K562 (cell line): ENCODE data around the gene MDK. TPM values are rescaled to one million over a fixed set of nuclear protein-coding genes. Genes with fewer than 3 reads are reported as not detected.
A peak's percentile ranks its signal among the peaks of the same experiment; 100 is the strongest.

Source experiments
- ATAC-seq: fragments of 200-7000 bp; cut with Tn5 transposase; 3 replicates; pipeline ENCODE4 v1.9.1; 2020; ENCODE audit warnings: moderate library complexity
- BruUV-seq: library from RNA; stranded (reverse); fragments of 400-500 nt; replicated peaks from 2 replicates; lab custom pipeline; 2021; lab: Mats Ljungman, UMichigan
- CTCF ChIA-PET: fragments of 300-600 bp; formaldehyde crosslinking; extraction: SDS; loops from one replicate; lab custom pipeline; 2021; ENCODE audit warnings: low intra/inter-chr PET ratio; lab: Yijun Ruan, JAX
- POLR2A ChIA-PET: fragments of 300-600, 350-650 bp; sonication (Branson Sonifier 250); formaldehyde crosslinking; extraction: SDS; loops from one replicate; lab custom pipeline; 2021; ENCODE audit warnings: antibody characterized with exemption, inconsistent platforms; lab: Yijun Ruan, JAX
- DNase-seq, 4 experiments: peaks; one replicate each; pipeline versions ENCODE4 v3.0.0 to v3.0.0-alpha.2; 2011 to 2018; ENCODE audit warnings: low spot score in 3 of 4, mixed read lengths in 3 of 4; ENCODE audit errors: extremely low read depth in 1 of 4
- FAIRE-seq: peaks from 2 replicates; lab custom pipeline; 2011; peaks lifted over from hg19 to GRCh38; lab: Jason Lieb, UNC
- H2AFZ ChIP-seq: 2 replicates; pipeline ENCODE4 v1.6.0; 2011; ENCODE audit warnings: low read depth, low read length, control low read depth, inconsistent platforms
- H3K27ac ChIP-seq: fragments of 200-600 bp; 3 replicates; pipeline ENCODE4 v1.8.0; 2011; ENCODE audit warnings: low read depth, mild to moderate bottlenecking, control low read depth, inconsistent platforms, low read length, moderate library complexity, mixed read lengths; ENCODE audit errors: extremely low read depth
- H3K27me3 ChIP-seq, 2 experiments: fragments of 300-600 bp in 1 of 2; 2 replicates in 1 of 2; 3 replicates in 1 of 2; pipeline versions ENCODE4 v1.6.0 to v1.8.0; 2011; ENCODE audit warnings: inconsistent platforms in 2 of 2, low read length in 2 of 2, mild to moderate bottlenecking in 1 of 2, mixed read lengths in 1 of 2, moderate library complexity in 1 of 2; ENCODE audit not compliant: control insufficient read depth in 2 of 2, insufficient read depth in 2 of 2
- H3K36me3 ChIP-seq: fragments of 300-600 bp; 3 replicates; pipeline ENCODE4 v1.8.0; 2011; ENCODE audit warnings: mild to moderate bottlenecking, low read length, inconsistent platforms; ENCODE audit not compliant: control insufficient read depth, insufficient read depth
- H3K4me1 ChIP-seq, 2 experiments: fragments of 200-600 bp in 1 of 2; replicated peaks in 1 of 2; 2 replicates in 1 of 2; 3 replicates in 1 of 2; pipeline versions ENCODE4 v1.5.1 to v1.8.0; 2011; ENCODE audit warnings: inconsistent platforms in 2 of 2, low read length in 2 of 2, mild to moderate bottlenecking in 1 of 2, mixed read lengths in 1 of 2, moderate library complexity in 1 of 2; ENCODE audit not compliant: control insufficient read depth in 2 of 2, insufficient read depth in 2 of 2
- H3K4me2 ChIP-seq: 2 replicates; pipeline ENCODE4 v1.6.1; 2011; ENCODE audit warnings: low read length, control low read depth, inconsistent platforms, mixed read lengths; ENCODE audit not compliant: insufficient read depth
- H3K4me3 ChIP-seq: fragments of 200-600 bp; sonication (generic), shearing (Covaris generic); 2 replicates; pipeline ENCODE4 v1.5.1; 2016; ENCODE audit warnings: control low read depth, inconsistent platforms
- H3K79me2 ChIP-seq: fragments of 200-600 bp; 3 replicates; pipeline ENCODE4 v1.8.0; 2011; ENCODE audit warnings: low read length, inconsistent platforms; ENCODE audit not compliant: control insufficient read depth, insufficient read depth
- H3K9ac ChIP-seq, 2 experiments: 2 replicates each; pipeline versions ENCODE4 v1.6.0 to v1.6.1; 2011; ENCODE audit warnings: low read depth in 2 of 2, low read length in 2 of 2, control low read depth in 1 of 2, inconsistent platforms in 1 of 2, mild to moderate bottlenecking in 1 of 2, mixed read lengths in 1 of 2; ENCODE audit not compliant: insufficient read depth in 1 of 2
- H3K9me1 ChIP-seq: one replicate; pipeline ENCODE4 v1.6.0; 2011; ENCODE audit warnings: inconsistent platforms, mild to moderate bottlenecking, low read length, moderate library complexity; ENCODE audit not compliant: control insufficient read depth, insufficient read depth
- H3K9me3 ChIP-seq: replicated peaks from 2 replicates; pipeline ENCODE4 v1.5.1; 2011; ENCODE audit warnings: low read depth, low read length, inconsistent platforms; ENCODE audit not compliant: control insufficient read depth, insufficient read depth
- H4K20me1 ChIP-seq: replicated peaks from 2 replicates; pipeline ENCODE4 v1.6.1; 2011; ENCODE audit warnings: low read length, inconsistent platforms, mixed read lengths; ENCODE audit not compliant: control insufficient read depth, insufficient read depth
- BACH1 ChIP-seq: fragments of 200-800 bp; sonication (Bioruptor generic); IDR thresholded peaks from 2 replicates; pipeline ENCODE4 v1.6.1; 2016; ENCODE audit warnings: missing genetic modification characterization, missing compliant biosample characterization
- GTF2A2 ChIP-seq: IDR thresholded peaks from 2 replicates; pipeline ENCODE4 v1.6.1; 2016; ENCODE audit warnings: mild to moderate bottlenecking, missing genetic modification characterization, missing compliant biosample characterization
- PHB ChIP-seq: fragments of 250-450 bp; sonication (Bioruptor Pico); IDR thresholded peaks from 2 replicates; pipeline ENCODE4 v1.5.0; 2021
- SRSF9 ChIP-seq: fragments of 200-400 bp; formaldehyde crosslinking; IDR thresholded peaks from 2 replicates; pipeline ENCODE4 v1.6.1; 2017; ENCODE audit warnings: low read depth, low read length, borderline replicate concordance
- STAT5A ChIP-seq: IDR thresholded peaks from 2 replicates; pipeline ENCODE4 v1.6.1; 2012; ENCODE audit warnings: low read length, inconsistent platforms, borderline replicate concordance
- WGBS: fragments of 100-300 bp; shearing (Covaris generic); methylation state at CpG from one replicate; pipeline ENCODE4 v1.1.6; 2016; ENCODE audit warnings: low coverage, mixed read lengths; ENCODE audit not compliant: insufficient coverage; ENCODE audit errors: missing lambda C conversion rate; 5-methylcytosine and 5-hydroxymethylcytosine counted together
- in situ Hi-C: fragments of 300-500 bp; cut with MboI; formaldehyde crosslinking; loops from 4 replicates; pipeline ENCODE4 v1.15.0; 2018; ENCODE audit warnings: inconsistent platforms, mixed read lengths
- intact Hi-C: fragments of 100-400 bp; cut with micrococcal nuclease; formaldehyde crosslinking; loops from 2 replicates; pipeline ENCODE4 v1.14.2; 2022
- polyA plus RNA-seq, 8 experiments: library from polyadenylated mRNA; depleted of rRNA in 4 of 8; stranded (reverse) in 5 of 8; unstranded in 3 of 8; fragments of >200 nt; fragmentation: Nextera tagmentation in 2 of 8; fragmentation: Illumina TruSeq in 1 of 8; extraction: Ambion mirVana in 2 of 8; extraction: Trizol in 1 of 8; gene quantifications; 2 replicates each; pipeline versions ENCODE4 v1.2.1 to v1.2.3, GENCODE V29; 2011 to 2014; ENCODE audit warnings: inconsistent platforms in 1 of 8, missing spikeins in 1 of 8
- total RNA-seq, 7 experiments: library from RNA; depleted of rRNA in 6 of 7; stranded (reverse); fragments of >200 nt in 6 of 7; fragmentation: Illumina TruSeq in 2 of 7; extraction: Trizol in 2 of 7; gene quantifications; 2 replicates each; pipeline versions ENCODE4 v1.2.1 to v1.2.3, GENCODE V29; 2011 to 2021; ENCODE audit warnings: low replicate concordance in 1 of 7
- TF ChIP-seq, protein P1 (sequence below), 2 experiments: fragments of 450-650 bp in 1 of 2; sonication (generic) in 1 of 2; formaldehyde crosslinking in 1 of 2; IDR thresholded peaks; 2 replicates each; pipeline versions ENCODE4 v1.7.1 to v1.9.0; 2016 to 2022; ENCODE audit warnings: inconsistent platforms in 1 of 2, mild to moderate bottlenecking in 1 of 2, missing genetic modification reagents in 1 of 2
- TF ChIP-seq, protein P2 (sequence below), 2 experiments: fragments of 450-650 bp in 1 of 2; sonication (generic) in 1 of 2; formaldehyde crosslinking in 1 of 2; IDR thresholded peaks in 1 of 2; conservative IDR thresholded peaks in 1 of 2; 2 replicates each; pipeline versions ENCODE4 v1.6.1 to v1.8.1; 2016 to 2023; ENCODE audit warnings: mild to moderate bottlenecking in 2 of 2, moderate library complexity in 2 of 2, inconsistent platforms in 1 of 2, missing genetic modification reagents in 1 of 2
- TF ChIP-seq, protein P3 (sequence below): sonication (generic); formaldehyde crosslinking; IDR thresholded peaks from 2 replicates; pipeline ENCODE4 v1.8.1; 2023; ENCODE audit warnings: mild to moderate bottlenecking, missing genetic modification reagents

Gene MDK
- total and polyA plus RNA-seq, 9 of the 15 experiments (the other 6 are each of a cell fraction or from before 2014, with no cell fraction given) = 20.7 to 700 (median 350) TPM

DNA sequence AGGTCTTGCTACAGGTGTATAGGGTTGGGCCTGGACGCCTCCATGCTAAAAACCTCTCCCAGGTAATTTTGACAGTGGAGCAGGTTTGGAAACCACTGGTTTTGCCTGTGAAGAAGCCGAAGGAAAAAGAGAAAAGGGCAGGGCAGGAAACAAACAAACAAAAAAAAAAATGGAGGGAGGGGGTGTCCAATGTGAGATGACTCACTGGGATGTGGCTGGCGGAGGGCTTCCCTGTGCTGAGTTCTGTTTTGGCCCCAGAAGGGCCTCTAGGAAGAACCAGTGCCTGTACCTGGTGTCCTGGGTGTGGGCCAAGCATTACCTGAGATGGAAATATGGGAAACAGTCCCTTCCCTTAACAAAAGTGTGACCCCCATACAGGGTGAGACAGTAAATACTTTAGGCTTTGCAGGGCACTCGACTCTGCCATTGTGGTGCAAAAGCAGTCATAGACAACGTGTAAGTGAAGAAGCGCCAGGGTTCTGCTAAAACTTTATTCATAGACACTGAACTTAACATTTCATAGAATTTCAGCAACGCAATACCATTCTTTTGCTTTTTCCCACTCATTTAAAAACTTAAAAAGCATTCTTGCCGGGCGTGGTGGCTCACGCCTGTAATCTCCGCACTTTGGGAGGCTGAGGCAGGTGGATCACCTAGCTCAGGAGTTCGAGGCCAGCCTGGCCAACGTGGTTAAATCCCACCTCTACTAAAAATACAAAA, 43.7 kb upstream of the MDK start:
- Histone ChIP-seq H3K4me1 (peaks cover 16 to 33% of the 10 kb centered on the region in 2 experiments), H3K9me3 (no peaks in the 10 kb centered on the region), H3K4me3 (no peak overlapping the region), H2AFZ (no peak overlapping the region), H3K79me2 (no peaks in the 10 kb centered on the region), H3K27ac (no peak overlapping the region), H3K4me2 (no peak overlapping the region), H4K20me1 (no peaks in the 10 kb centered on the region), H3K36me3 (no peaks in the 10 kb centered on the region), H3K9ac (no peak overlapping the region), H3K9me1 (no peaks in the 10 kb centered on the region), H3K27me3 (peaks cover 11 to 43% of the 10 kb centered on the region in 2 experiments; a peak in 4 of 5 replicates)
- in situ Hi-C loops = no loop called here
- ChIA-PET CTCF (no interaction called here), POLR2A (interaction anchor here (1.1 kb wide), 1 partner anchor 89 kb away, joined by 3 read pairs; no protein-coding TSS in a partner anchor)
- DNase-seq = peak in 2 of 4 experiments; percentile 27 to 33
- intact Hi-C loops = no loop called here
- WGBS = 29% methylated on average over 12 of the region's 13 CpGs
- no peak for FAIRE-seq
- ATAC-seq = no peak
- no TSS peak for BruUV-seq
- TF ChIP-seq, protein P1, sequence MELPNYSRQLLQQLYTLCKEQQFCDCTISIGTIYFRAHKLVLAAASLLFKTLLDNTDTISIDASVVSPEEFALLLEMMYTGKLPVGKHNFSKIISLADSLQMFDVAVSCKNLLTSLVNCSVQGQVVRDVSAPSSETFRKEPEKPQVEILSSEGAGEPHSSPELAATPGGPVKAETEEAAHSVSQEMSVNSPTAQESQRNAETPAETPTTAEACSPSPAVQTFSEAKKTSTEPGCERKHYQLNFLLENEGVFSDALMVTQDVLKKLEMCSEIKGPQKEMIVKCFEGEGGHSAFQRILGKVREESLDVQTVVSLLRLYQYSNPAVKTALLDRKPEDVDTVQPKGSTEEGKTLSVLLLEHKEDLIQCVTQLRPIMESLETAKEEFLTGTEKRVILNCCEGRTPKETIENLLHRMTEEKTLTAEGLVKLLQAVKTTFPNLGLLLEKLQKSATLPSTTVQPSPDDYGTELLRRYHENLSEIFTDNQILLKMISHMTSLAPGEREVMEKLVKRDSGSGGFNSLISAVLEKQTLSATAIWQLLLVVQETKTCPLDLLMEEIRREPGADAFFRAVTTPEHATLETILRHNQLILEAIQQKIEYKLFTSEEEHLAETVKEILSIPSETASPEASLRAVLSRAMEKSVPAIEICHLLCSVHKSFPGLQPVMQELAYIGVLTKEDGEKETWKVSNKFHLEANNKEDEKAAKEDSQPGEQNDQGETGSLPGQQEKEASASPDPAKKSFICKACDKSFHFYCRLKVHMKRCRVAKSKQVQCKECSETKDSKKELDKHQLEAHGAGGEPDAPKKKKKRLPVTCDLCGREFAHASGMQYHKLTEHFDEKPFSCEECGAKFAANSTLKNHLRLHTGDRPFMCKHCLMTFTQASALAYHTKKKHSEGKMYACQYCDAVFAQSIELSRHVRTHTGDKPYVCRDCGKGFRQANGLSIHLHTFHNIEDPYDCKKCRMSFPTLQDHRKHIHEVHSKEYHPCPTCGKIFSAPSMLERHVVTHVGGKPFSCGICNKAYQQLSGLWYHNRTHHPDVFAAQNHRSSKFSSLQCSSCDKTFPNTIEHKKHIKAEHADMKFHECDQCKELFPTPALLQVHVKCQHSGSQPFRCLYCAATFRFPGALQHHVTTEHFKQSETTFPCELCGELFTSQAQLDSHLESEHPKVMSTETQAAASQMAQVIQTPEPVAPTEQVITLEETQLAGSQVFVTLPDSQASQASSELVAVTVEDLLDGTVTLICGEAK (IDR thresholded peaks at IDR 0.05) = peak; percentile 81
- TF ChIP-seq, protein P1 (CRISPR knock-in tag; IDR thresholded peaks at IDR 0.05) = peak; percentile 87
- TF ChIP-seq STAT5A = no peak
- TF ChIP-seq BACH1 (tag) = no peak
- TF ChIP-seq, protein P2, sequence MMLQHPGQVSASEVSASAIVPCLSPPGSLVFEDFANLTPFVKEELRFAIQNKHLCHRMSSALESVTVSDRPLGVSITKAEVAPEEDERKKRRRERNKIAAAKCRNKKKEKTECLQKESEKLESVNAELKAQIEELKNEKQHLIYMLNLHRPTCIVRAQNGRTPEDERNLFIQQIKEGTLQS (IDR thresholded peaks at IDR 0.05) = 0 out of 2 replicates have a peak, but pooled peaks have one; percentile 12
- TF ChIP-seq, protein P2 (CRISPR knock-in tag; conservative IDR thresholded peaks at IDR 0.05) = no peak
- no peak for TF ChIP-seq PHB
- no peak for TF ChIP-seq SRSF9
- TF ChIP-seq, protein P3, sequence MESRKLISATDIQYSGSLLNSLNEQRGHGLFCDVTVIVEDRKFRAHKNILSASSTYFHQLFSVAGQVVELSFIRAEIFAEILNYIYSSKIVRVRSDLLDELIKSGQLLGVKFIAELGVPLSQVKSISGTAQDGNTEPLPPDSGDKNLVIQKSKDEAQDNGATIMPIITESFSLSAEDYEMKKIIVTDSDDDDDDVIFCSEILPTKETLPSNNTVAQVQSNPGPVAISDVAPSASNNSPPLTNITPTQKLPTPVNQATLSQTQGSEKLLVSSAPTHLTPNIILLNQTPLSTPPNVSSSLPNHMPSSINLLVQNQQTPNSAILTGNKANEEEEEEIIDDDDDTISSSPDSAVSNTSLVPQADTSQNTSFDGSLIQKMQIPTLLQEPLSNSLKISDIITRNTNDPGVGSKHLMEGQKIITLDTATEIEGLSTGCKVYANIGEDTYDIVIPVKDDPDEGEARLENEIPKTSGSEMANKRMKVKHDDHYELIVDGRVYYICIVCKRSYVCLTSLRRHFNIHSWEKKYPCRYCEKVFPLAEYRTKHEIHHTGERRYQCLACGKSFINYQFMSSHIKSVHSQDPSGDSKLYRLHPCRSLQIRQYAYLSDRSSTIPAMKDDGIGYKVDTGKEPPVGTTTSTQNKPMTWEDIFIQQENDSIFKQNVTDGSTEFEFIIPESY (CRISPR knock-in tag) = peak; percentile 33; the same call in 1 of the 2 replicates
- TF ChIP-seq GTF2A2 (tag) = no peak
